Raji (cell line): ENCODE measurements around the gene CEP76.

Experiments used
- POLR2A ChIP-seq: IDR thresholded peaks from 2 replicates; pipeline ENCODE4 v1.6.1; 2011; ENCODE audit warnings: low read depth, low read length, control low read depth; ENCODE audit not compliant: insufficient read depth

The CEP76 gene

DNA sequence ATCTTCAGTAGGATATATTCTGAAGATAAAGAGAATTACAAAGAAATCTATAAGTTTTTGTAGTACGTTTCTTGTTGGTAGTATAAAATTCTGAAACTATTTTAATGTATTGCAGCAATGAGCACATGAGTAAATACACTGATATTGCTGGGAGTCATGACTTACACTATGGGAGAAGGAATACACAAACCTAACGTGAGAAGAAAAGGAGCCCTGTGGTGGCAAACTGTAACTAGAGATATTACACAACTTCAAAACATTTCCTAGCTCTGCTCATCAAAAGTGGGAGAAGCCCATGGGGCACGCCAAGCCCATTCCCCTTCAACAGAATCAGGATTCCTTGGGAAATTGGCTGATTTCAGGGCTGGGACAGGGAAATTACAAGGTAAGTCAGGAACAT is 65.1 kb downstream of the CEP76 start:
- TF ChIP-seq POLR2A, result no peak

DNA sequence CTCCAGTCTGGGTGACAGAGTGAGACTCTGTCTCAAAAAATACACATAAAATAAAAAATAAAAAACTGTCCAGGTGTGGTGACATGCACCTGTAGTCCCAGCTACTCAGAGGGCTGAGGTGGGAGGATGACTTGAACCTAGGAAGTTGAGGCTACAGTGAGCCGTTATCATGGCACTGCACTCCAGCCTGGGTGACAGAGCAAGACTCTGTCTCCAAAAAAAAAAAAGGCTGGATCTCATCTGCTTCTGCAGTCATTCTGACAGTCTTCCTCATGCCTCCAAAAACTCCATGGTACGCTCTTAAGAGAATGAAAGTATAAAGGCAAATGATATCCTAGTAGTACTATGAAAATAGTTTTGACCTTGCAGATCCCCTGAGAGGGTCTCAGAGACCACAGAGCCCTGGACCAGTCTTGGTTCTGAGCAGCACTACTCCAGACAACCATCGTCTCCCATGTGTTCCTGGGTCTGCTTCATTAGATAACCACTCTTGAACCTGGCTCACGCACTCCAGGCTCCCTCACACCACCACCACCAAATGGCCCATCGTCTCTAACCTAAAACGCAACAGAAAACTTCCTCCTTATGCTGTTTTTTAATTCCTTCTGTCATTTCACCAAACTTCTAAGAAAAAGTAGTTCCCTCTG is 70.6 kb downstream of the CEP76 start:
- no peak for TF ChIP-seq POLR2A

DNA sequence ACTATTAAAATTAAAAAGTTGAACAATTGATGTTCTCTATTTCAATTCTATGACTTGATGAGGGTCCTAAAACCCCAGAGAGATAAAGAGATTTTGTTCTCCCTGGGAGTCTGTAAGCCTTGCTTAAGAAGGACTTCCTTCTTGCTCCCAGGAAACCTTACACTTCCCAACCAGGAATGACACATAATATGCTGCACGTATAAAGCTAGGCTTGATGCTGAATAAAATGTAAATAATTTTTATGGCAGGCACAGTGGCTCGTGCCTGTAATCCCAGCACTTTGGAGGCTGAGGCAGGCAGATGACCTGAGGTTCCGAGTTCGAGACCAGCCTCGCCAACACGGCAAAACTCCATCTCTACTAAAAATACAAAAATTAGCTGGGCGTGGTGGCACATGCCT is 72.4 kb downstream of the CEP76 start:
- TF ChIP-seq POLR2A, result no peak

DNA sequence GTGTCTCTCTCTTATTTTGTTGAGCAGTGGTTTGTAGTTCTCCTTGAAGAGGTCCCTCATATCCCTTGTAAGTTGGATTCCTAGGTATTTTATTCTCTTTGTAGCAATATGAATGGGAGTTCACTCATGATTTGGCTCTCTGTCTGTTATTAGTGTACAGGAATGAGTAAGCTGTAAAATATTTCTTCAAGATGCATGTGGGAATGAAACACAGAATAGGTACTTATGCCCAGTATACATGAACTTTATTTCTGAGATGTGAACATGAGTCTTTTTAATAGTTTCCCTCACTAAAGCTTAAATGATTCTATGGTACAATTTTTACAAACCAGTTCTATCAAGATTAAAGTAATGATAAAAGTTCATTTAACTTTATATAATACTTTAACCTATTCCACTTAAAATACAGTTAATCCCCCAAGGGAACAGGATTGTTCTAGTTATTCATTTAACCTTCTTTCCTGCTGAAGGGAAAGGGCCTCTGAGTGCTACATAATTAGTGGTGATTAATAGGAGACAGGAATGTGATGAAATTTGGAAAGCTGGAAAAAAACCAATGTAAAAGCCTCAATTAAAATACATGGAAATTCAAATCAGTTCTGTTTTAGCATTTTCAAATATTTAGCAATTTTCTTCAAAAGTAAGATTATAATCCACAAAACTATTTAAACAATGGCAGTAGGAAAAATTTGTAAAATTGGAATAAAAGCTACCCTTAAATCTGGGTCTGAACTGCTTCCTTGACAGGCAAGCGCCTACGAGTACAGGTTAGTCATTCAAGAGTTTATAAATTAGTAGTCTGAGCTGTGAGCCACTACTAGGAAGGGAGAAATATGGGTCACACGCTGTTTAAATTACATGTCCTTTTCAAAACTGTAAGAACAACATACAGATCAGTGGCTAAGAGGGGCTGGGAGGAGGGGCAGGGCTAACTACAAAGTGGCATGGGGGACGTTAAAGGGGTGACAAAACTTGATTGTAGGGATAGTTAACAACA is 73.5 kb downstream of the CEP76 start:
- no peak for TF ChIP-seq POLR2A

DNA sequence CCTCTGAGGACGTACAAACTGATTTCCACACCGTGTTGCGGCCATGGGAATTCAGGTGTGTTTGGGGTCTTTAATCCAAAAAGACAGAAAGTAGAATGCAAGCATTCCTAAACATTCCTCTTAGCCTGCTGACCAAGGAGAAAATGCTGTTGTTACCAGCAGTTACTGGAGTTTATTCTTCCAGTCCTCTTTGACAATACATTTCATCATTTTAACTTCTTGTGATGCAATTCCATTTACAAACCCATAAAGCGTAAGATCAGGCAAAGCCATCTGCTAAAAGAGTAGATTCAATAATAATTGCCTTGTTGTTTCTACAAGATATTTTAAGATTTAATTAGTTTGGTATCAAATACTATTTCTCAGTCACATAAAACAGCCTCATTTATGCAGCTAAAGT is 77.3 kb downstream of the CEP76 start:
- no peak for TF ChIP-seq POLR2A
